NCI-H2081 (cell line): Measurements from ENCODE around the gene ASS1.
A peak's percentile ranks its signal among the peaks of the same experiment; 100 is the strongest.
"Not testable (repeated sequence)": the region's sequence is repeated elsewhere in the genome, so short reads cannot be mapped to it uniquely, and the experiment has no call there.

ENCODE experiments used
- DNase-seq, 2 experiments: peaks; one replicate each; lab custom pipeline; 2025; lab: John Stamatoyannopoulos, UW

ASS1 gene

DNA sequence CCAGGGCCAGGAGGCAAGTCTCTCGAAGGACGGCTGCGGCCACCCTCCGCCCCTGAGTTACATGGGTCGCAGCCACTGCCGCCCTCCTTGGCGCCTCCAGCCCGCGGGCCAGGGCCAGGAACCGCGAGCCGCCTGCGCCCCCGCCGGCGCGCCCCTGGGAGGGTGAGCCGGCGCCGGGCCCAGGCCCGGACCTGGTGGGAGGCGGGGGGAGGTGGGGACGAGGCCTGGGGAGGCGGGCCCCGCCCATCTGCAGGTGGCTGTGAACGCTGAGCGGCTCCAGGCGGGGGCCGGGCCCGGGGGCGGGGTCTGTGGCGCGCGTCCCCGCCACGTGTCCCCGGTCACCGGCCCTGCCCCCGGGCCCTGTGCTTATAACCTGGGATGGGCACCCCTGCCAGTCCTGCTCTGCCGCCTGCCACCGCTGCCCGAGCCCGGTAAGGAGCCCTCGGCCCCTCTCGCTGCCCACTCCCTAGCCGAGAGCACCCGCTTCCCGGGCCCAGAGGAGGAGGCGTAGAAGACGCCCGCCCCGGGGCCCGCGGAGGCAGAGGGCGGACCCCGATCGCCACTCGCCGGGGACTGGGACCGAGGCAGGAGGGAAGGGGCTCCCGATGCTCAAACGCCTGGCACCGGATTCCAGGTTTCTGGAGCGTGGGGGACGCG is at the start of gene ASS1:
TSS of gene ASS1 (plus strand) at position 397 of the 657 bp plus-strand sequence. CDS start 7,268 bp downstream, outside the sequence.
- peak; percentile 55 to 72 for DNase-seq

- DNase-seq = no peak
These were observed 48.8 kb upstream of the ASS1 start for GRCh38 chr9:130395810-130396435.

DNA sequence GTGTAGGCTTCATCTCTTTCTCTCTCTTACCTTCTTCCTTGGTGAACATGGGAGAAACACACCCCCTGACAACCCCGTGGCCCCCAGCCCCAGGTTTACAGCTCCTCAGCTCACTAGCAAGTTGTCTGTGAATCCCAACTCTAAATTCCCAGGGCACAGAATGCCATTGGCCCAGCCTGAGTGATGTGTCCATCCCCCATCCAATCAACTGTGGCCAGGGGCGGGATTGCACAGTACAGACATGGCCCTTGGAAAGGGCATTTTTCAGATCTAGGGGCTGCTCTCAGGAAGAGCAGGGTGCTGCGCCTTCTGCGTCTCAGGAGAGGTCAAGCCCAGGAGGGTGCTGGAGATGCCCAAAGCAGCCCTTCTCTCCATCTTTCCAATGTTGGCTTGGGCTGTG is 48.2 kb upstream of the ASS1 start:
- no peak for DNase-seq

DNA sequence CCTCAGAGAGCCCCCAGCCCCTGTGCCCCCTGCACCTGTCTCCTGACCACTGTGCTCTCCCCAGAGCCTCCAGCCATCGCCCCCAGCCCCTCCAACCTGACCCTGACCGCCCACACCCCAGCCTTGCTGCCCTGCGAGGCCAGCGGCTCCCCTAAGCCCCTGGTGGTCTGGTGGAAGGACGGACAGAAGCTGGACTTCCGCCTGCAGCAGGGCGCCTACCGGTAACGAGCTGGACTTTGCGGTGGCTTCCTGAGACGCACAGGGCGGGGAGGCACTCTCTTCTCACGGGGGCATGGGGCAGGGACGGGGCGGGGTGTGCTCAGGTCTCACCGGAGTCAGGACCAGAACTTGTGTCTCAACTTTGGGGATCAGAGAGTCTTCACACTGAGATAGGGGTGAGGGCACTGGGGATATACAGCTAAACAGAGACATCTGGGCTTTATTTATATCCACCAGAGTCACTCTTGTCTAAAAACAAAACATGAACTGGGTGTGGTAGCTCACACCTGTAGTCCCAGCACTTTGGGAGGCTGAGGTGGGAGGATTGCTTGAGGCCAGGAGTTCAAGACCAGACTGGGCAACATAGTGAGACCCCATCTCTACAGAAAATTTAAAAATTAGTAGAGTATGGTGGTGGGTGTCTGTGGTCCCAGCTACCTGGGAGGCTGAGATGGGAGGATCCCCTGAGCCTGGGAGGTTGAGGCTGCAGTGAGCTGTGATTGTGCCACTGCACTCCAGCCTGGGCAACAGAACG is 46.1 kb upstream of the ASS1 start:
- no peak for DNase-seq

- no peak for DNase-seq
These were observed 45.0 kb upstream of the ASS1 start for GRCh38 chr9:130399768-130400167.

- DNase-seq = no peak
These were observed 43.9 kb upstream of the ASS1 start for GRCh38 chr9:130400870-130401269.

- not testable (repeated sequence) for DNase-seq
These were observed 43.0 kb upstream of the ASS1 start for GRCh38 chr9:130401742-130402141.

DNA sequence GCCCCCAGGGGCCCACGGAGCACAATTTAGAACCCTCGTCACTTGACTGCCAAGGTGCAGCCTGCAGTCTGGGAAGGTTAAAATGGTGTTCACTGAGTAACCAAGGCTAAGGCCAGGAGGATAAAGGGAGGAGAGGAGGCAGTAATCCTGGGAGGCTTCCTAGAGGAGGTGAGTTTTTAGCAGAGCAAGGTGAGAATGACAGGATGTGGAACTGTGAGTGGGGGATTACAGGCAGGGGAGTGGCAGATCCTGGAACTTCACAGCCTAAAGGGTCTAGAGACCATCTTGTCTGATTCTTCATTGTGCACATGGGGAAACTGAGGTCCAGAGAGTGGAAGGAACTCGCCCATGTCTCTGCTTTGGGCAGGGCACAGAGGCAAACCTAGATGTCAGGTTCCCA is 42.5 kb upstream of the ASS1 start:
- DNase-seq = no peak

GRCh38 chr9:130402645-130403440 is 41.9 kb upstream of the ASS1 start:
- DNase-seq = no peak

DNA sequence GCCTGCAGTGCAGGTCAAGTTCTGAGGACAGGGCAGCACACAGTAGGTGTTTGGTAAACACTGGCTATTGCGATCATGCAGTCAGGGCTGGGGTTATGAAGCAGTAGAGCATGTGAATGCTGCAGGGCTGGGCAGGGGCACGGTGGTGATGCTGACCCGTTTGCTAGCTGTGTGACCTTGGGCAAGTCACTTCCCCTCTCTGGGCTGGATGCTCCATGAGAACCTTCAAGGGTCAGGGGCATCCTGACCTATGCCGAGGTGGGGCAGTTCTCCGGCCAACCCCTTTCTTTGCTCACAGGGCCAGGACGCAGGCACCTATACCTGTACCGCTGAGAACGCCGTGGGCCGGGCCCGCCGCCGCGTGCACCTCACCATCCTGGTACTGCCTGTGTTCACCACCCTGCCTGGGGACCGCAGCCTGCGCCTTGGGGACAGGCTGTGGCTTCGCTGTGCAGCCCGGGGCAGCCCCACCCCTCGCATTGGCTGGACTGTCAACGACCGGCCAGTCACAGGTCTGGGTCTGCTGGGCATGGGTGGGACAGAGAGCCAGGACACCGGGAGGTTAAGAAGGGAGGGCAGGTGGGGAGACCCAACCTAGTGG is 39.0 kb upstream of the ASS1 start:
- no peak for DNase-seq

DNA sequence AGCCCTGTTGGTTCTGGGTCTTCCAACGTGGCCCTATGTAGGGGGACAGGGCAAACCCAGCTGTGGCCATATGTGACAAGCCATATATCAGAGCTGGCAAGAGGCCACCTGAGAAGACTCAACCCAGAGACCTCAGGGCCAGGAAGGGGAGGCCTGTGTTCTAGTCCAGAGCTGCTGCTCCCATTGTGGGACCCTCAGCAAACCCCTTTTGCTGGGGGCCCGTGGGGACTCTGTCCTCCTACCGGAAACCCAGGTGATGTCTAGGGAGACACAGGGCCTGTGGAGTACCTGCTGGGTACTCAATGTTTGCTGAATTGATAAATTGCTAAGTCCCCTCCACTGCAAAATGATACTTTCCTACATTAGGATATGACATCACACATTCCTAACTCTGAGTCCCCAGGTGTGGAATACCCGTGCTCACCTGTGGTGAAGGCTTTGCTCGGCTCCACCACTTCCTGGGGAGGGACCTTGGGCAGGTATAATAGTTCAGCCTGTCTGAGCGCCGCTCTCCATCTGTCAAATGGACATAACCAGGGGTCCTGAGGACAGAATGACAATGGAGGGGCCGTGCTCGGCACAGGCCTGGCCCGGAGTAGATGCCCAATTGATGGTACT is 38.4 kb upstream of the ASS1 start:
- DNase-seq = no peak

GRCh38 chr9:130407916-130408663 is 36.7 kb upstream of the ASS1 start:
- DNase-seq = no peak

- no peak for DNase-seq
These were observed 36.1 kb upstream of the ASS1 start for GRCh38 chr9:130408669-130409068.

DNA sequence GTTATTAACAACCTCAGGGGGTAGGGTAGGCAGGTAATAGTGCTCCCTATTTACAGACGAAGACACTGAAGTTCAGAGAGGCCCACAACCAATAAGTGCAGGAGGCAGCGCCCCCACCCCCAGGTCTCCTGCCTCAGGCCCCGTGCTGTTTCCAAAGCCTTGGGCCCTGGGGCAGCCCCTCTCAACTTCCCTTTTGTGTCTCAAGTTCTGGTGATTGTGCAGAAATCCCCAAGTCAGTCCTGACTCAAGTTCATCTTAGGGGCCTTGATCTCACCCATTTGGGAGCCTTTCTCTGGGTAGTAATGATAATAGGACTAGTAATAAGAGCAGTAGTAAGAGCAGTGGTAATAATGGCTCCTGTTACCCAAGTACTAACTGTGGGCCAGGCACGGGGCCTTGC is 35.5 kb upstream of the ASS1 start:
- no peak for DNase-seq

GRCh38 chr9:130410443-130410842 is 34.3 kb upstream of the ASS1 start:
- DNase-seq = no peak

DNA sequence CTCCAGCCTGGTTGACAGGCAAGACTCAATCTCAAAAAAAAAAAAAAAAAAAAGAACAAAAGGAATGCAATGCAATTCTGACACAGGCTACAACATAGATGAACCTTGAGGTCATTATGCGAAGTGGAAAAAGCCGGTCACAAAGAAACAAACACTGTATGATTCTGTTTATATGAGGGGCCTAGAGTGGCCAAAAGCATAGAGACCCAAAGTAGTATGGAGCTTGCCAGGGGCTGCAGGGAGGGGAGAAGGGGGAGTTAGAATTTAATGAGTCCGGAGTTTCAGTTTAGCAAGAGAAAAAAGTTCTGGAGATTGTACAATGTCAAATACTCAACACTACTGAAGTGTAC is 33.2 kb upstream of the ASS1 start:
- no peak for DNase-seq

DNA sequence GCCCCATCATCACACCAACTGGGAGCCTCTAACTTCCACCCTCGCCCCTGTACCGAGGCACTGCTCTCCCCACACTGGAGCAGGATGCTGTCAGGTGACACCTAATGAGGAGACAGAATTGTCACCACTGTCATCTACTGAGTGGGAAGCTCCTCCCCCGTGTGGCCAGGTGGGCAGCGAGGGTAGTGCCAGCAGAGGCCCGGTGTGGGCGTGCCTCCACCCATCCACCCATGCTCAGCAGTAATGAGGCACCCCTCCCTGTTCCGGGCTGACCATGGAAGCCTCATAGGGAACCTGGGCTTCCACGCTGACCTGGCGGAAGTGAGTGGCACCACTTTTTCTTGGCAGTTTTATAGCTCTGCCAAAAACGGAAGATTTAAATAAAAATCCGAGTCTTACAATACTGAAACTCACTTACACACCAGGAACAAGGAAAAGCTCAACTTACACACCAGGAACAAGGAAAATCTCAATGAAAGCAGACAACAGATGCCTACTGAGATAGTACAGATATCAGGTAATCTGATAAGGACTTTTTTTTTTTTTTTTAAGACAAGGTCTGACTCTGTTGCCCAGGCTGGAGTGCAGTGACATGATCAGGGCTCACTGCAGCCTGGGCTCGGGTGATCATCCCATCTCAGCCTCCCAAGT is 30.6 kb upstream of the ASS1 start:
- no peak for DNase-seq

DNA sequence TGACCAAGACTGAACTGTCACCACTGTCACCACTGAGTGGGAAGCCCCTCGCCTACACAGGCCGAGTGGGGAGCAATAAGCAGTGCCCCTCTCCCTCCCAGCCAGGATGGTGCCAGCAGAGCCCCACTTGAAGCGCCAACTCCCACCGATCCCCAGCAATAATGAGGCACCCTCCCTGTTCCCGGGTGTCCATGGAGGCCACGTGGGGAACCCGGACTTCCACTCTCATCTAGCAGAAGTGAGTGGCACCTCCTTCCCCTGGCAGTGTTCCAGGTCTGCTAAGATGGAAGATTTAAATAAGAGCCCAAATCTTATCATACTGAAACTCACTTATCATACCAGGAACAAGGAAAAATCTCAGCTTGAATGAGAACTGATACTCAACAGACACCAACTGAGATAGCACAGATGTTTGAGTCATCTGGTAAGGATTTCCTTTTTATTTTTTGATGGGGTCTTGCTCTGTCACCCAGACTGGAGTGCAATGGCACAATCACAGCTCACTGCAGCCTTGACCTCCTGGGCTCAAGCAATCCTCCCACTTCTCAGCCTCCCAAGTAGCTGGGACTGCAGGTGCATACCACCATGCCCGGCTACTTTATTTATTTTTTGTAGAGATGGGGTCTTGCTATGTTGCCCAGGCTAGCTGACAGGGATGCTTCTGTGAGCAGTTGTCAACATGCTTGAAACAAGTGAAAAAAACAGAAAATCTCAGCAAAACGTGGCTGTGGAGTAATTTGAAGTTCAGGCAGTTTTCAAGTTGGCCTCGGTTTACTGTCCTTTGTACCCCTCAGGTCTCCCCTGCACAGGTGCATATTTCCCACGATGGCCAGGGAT is 29.6 kb upstream of the ASS1 start:
- DNase-seq = no peak

- no peak for DNase-seq
These were observed 27.2 kb upstream of the ASS1 start for GRCh38 chr9:130417602-130418001.
